LNCAP (cell line): Measurements from ENCODE around the gene ZNF883.

Experiments used
- CTCF ChIP-seq: fragments of 450-650 bp; IDR thresholded peaks from 2 replicates; pipeline ENCODE4 v1.5.1; 2017; ENCODE audit warnings: mild to moderate bottlenecking

Gene ZNF883

DNA sequence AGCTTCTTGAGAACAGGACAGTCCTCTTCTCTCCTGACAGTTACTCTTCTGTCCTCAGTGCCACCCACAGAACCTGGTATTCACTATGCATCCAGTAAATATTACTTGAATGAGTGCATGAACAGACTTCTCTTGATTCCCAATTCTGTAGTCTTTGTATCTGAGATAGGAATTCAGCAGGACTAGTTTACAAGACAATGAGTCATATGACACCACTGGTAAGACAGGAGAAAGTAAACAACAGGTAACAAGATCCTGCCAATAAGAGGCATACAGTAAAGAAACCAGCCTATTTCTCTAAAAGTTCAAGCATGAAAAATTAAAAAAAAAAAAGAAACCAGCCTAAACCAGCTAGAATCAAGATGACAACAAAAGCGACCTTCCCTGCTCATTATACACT is 6.2 kb downstream of the ZNF883 start:
- no peak for TF ChIP-seq CTCF

DNA sequence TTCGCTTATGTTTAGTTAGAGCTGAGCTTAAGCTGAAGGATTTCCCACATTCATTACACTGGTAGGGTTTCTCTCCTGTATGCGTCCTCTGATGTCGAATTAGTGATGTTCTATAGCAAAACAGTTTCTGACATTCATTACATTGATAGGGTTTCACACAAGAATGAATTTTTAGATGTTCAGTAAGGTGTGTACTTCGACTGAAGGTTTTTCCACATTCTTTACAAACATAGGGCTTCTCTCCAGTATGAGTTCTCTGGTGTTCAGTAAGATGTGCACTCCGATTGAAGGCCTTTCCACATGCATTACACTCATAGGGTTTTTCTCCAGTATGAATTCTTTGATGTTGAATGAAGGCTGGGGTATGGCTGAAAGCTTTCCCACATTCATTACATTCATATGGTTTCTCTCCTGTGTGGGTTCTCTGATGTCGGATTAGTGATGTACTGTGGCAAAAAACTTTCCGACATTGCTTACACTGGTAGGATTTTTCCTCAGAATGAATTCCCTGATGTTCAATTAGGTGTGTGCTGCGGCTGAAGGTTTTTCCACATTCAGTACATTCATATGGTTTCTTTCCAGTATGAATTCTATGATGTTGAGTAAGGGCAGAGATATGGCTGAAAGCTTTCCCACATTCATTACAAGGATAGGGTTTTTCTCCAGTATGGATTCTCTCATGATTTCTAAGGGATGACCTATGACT is 14.6 kb downstream of the ZNF883 start:
- no peak for TF ChIP-seq CTCF

- TF ChIP-seq CTCF, result peak; percentile 56
Measured at GRCh38 chr9:112971415-112971814, 40.6 kb downstream of the ZNF883 start.

- TF ChIP-seq CTCF, result no peak
Measured at GRCh38 chr9:112970939-112971338, 41.1 kb downstream of the ZNF883 start.

GRCh38 chr9:112969730-112970129 is 42.3 kb downstream of the ZNF883 start:
- no peak for TF ChIP-seq CTCF

- no peak for TF ChIP-seq CTCF
Measured at GRCh38 chr9:112955550-112955949, 56.4 kb downstream of the ZNF883 start.

DNA sequence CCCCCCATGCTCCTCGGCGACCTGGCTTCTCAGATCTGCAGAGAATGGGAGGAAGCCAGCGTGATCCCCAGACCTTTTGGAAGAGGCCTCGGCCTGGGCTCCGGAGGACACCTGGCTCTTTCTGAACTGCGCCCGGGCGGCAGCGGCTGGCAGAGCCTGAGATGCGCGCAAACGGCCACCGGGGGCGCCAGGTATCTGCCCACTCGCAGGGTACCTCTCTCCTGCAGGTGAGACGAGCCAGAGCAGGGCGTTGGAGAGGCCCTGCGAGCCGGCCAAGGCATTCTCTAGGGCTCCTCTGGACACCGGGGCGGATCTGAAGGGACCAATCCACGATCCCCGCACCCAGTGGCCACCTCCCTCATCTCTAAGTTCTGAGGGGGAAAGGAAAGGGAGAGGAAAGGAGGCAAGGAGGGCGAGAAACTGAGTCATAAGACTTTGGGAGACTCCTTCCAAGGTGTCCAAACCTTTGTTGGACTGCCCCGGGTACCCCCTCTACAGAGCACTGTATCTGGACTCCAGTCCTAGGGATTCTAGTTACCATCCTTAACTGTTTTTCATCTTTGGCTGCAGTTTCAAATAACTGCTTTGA is 66.3 kb downstream of the ZNF883 start:
- peak; percentile 36; the same call in 1 of the 2 replicates for TF ChIP-seq CTCF
